Esophagus (tissue), 2 donors: ENCODE results near the gene PRAMEF5. TPM values are rescaled to one million over a fixed set of nuclear protein-coding genes. Genes with fewer than 3 reads are reported as not detected.
"Not testable (repeated sequence)": the region's sequence is repeated elsewhere in the genome, so short reads cannot be mapped to it uniquely, and the experiment has no call there.

Experiments
- H3K27ac ChIP-seq, 2 donors: one replicate each; pipeline ENCODE4 v1.5.1; 2013; ENCODE audit warnings: low read depth in 2 of 2, mild to moderate bottlenecking in 2 of 2, inconsistent platforms in 1 of 2, low read length in 1 of 2, moderate library complexity in 1 of 2
- H3K27me3 ChIP-seq, 2 donors: one replicate each; pipeline ENCODE4 v1.6.1; 2013; ENCODE audit warnings: low read length in 2 of 2, control low read depth in 1 of 2, mild to moderate bottlenecking in 1 of 2; ENCODE audit not compliant: insufficient read depth in 2 of 2, control insufficient read depth in 1 of 2
- H3K36me3 ChIP-seq, 2 donors: one replicate each; pipeline ENCODE4 v1.6.1; 2013; ENCODE audit warnings: low read length in 1 of 2; ENCODE audit not compliant: control insufficient read depth in 2 of 2, insufficient read depth in 2 of 2
- H3K4me1 ChIP-seq, 2 donors: one replicate each; pipeline ENCODE4 v1.6.1; 2013; ENCODE audit warnings: low read length in 1 of 2; ENCODE audit not compliant: control insufficient read depth in 2 of 2, insufficient read depth in 2 of 2
- H3K4me3 ChIP-seq, 2 donors: one replicate each; pipeline ENCODE4 v1.5.1; 2013; ENCODE audit warnings: low read length in 2 of 2, mild to moderate bottlenecking in 2 of 2, low read depth in 1 of 2, moderate library complexity in 1 of 2
- H3K9me3 ChIP-seq, 2 donors: one replicate each; pipeline ENCODE4 v1.6.1; 2013; ENCODE audit warnings: mild to moderate bottlenecking in 2 of 2, low read depth in 1 of 2, low read length in 1 of 2, moderate library complexity in 1 of 2; ENCODE audit not compliant: control insufficient read depth in 2 of 2, insufficient read depth in 1 of 2
- WGBS, 2 donors: extraction: QIAGEN DNeasy Blood & Tissue Kit; methylation state at CpG; one replicate each; pipeline ENCODE4 v1.1.7; 2013; 5-methylcytosine and 5-hydroxymethylcytosine counted together
- polyA plus RNA-seq, 2 donors: library from polyadenylated mRNA; stranded (reverse); fragments of 200-250 nt; gene quantifications; one replicate each; pipeline ENCODE4 v1.2.3, GENCODE V29; 2013
- donor health status: healthy with polysubstance abuse.
- donor health status: Bipolar disorder and iron deficiency.

Gene PRAMEF5
- polyA plus RNA-seq = not detected

DNA sequence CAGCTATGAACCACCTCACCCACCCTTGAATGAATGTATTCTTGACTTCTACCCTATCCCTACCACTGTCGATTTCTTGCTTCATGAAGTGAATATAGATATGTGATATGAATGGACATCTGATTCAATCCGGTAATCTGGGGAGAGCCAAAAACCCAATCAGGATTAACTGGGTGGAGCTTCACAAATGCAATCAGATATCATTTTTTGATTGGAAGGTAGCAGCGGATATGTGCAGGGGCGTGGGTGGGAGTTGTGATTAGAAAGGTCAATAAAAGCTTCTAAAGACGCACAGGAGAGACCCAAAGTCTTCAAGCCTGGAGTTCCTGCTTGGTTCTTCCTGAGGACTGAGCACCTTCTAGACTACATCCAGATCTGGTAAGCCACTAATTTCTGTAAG is at the start of gene PRAMEF5:
TSS of gene PRAMEF5 (plus strand) at position 301 of the 400 bp plus-strand sequence. CDS start 5,071 bp downstream, outside the sequence.
- H3K27me3 ChIP-seq, H3K36me3 ChIP-seq, H3K4me3 ChIP-seq, H3K9me3 ChIP-seq, H3K4me1 ChIP-seq, H3K27ac ChIP-seq: not testable (repeated sequence)
- 81 to 91% methylated on average over 2 of the region's 5 CpGs for WGBS, 2 donors

DNA sequence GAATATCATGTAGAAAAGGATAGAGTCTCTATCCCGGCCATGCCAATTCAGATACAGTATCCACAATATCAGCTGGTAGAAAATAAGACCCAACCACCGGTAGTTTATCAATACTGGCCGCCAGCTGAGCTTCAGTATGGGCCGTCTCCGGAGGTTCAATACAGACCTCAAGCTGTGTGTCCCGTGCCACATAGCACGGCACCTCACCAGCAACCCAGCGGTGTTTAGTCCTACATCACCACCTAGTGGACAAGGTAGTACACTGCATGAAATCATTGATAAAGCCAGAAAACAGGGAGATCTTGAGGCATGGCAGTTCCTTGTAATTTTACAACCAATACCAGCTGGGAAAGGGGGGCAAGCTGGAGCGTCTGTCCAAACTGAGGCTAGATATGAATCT is 45.3 kb upstream of the PRAMEF5 start:
- WGBS, 2 donors = no CpG with 5 or more reads among the region's 9 CpGs

GRCh38 chr1:13216619-13217018 is 37.4 kb upstream of the PRAMEF5 start:
- not testable (repeated sequence) for H3K36me3 ChIP-seq, H3K4me3 ChIP-seq, H3K27ac ChIP-seq, H3K27me3 ChIP-seq, H3K9me3 ChIP-seq, H3K4me1 ChIP-seq
- no CpG with 5 or more reads among the region's 7 CpGs for WGBS, 2 donors

More for the DNA sequence above, 45.3 kb upstream of the PRAMEF5 start:
- H3K9me3 ChIP-seq, H3K27ac ChIP-seq, H3K27me3 ChIP-seq, H3K36me3 ChIP-seq, H3K4me3 ChIP-seq, H3K4me1 ChIP-seq: not testable (repeated sequence)

DNA sequence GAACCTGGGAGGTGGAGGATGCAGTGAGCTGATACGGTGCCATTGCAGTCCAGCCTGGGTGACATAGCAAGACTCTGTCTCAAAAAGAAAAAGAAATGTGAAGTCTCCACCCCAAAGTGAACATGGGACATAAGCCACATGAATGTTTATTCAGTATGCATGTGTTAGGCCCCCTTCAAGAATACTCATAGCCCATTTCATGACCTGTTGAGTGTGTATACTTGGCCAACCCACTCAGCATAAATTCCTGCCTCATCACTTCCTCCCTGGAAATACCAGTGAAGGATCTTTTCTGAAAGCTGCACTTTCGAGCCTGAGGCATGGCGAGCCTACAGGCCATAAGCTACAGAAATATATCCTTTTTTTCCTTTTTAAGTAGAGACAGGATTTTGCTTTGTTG is 34.8 kb upstream of the PRAMEF5 start:
- not testable (repeated sequence) for H3K27me3 ChIP-seq, H3K36me3 ChIP-seq, H3K4me3 ChIP-seq, H3K9me3 ChIP-seq, H3K4me1 ChIP-seq, H3K27ac ChIP-seq
- WGBS, 2 donors = no CpG with 5 or more reads among the region's 3 CpGs

GRCh38 chr1:13222788-13223187 is 31.2 kb upstream of the PRAMEF5 start:
- not testable (repeated sequence) for H3K27ac ChIP-seq, H3K9me3 ChIP-seq, H3K4me1 ChIP-seq, H3K36me3 ChIP-seq, H3K27me3 ChIP-seq, H3K4me3 ChIP-seq
- no CpG with 5 or more reads among the region's 4 CpGs for WGBS, 2 donors

DNA sequence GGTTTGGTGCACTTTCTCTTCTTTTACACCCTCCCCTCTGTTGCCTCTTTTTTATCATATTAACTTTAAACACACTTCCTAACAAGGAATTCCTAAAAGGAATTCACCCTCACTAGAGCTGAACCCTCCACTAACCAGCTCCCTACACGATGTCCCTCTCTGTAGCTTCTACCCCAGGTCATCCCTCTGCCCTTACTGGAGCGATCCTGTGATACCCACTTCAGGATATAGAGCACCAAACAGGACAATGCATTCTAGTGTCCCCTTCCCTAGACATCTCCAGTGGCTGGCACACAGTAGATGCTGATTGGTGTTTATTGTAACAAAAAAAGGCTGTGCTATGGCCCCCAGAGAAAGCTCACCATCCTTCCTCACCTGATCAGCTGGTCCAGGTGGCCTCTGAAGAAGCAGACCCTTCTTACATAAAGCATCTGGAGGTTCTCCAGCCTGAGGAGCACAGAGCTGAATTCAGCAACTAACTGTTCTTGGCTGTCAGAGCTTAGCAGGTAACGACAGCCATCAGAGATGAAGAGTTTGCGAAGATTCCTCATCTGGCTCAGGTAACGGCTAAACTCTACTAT is 29.4 kb upstream of the PRAMEF5 start:
- H3K36me3 ChIP-seq = no peaks in the 10 kb centered on the region
- no peaks in the 10 kb centered on the region for H3K4me1 ChIP-seq
- no peaks in the 10 kb centered on the region for H3K9me3 ChIP-seq
- 82 to 83% methylated on average over 5 of the region's 5 CpGs for WGBS, 2 donors
- H3K4me3 ChIP-seq = no peak overlapping the region
- H3K27ac ChIP-seq = no peak overlapping the region
- H3K27me3 ChIP-seq = no peaks in the 10 kb centered on the region

- H3K4me1 ChIP-seq, H3K27ac ChIP-seq, H3K4me3 ChIP-seq, H3K9me3 ChIP-seq, H3K36me3 ChIP-seq, H3K27me3 ChIP-seq: not testable (repeated sequence)
- 69 to 74% methylated on average over 9 of the region's 9 CpGs for WGBS, 2 donors
Observed at GRCh38 chr1:13225675-13226204, 28.3 kb upstream of the PRAMEF5 start, which contains the start of gene PRAMEF18. TSS of gene PRAMEF18 (minus strand) at chr1:13226154. CDS start at chr1:13226106, 48 bp downstream.

GRCh38 chr1:13227271-13228055 is 26.5 kb upstream of the PRAMEF5 start:
- H3K9me3 ChIP-seq, H3K4me3 ChIP-seq, H3K27ac ChIP-seq, H3K4me1 ChIP-seq, H3K36me3 ChIP-seq, H3K27me3 ChIP-seq: not testable (repeated sequence)
- 81 to 84% methylated on average over 8 of the region's 8 CpGs for WGBS, 2 donors

DNA sequence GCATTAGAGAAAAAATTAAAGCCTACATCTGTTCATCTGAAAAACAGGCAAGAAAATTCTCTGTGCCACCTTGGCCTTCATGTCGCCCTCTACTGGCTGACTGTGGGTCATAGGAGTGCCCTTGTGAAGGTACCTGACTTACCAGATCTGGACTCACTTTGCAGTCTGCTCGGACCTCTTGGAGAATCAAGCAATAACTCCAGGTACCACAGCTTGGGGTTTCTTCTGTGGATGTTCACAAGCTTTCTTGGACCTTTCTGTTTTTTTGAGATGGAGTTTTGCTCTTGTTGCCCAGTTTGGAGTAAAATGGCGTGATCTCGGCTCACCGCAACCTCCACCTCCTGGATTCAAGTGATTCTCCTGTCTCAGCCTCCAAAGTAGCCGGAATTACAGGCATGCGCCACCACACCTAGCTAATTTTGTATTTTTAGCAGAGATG is 25.6 kb upstream of the PRAMEF5 start:
- WGBS, 2 donors = 72 to 74% methylated on average over 7 of the region's 7 CpGs
- Histone ChIP-seq H3K4me3 (no peak overlapping the region), H3K4me1 (no peaks in the 10 kb centered on the region), H3K9me3 (no peaks in the 10 kb centered on the region), H3K27me3 (no peaks in the 10 kb centered on the region), H3K36me3 (no peaks in the 10 kb centered on the region), H3K27ac (no peak overlapping the region)

DNA sequence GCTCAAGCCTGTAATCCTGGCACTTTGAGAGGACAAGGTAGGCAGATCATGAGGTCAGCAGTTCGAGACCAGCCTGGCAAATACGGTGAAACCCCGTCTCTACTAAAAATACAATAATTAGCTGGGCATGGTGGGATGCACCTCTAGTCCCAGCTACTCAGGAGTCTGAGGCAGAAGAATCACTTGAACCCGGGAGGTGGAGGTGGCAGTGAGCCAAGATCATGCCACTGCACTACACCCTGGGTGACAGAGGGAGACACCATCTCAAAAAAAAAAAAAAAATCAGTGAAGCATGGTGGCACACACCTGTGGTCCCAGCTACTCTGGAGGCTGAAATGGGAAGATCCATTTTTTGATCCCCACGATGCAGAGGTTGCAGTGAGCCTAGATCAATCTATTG is 23.9 kb upstream of the PRAMEF5 start:
- not testable (repeated sequence) for H3K4me1 ChIP-seq, H3K4me3 ChIP-seq, H3K27me3 ChIP-seq, H3K27ac ChIP-seq, H3K36me3 ChIP-seq, H3K9me3 ChIP-seq
- WGBS, 2 donors = 76% methylated on average over 5 of the region's 5 CpGs
